Mesodermal cell (in vitro differentiated cells): ENCODE data around the gene TTC7B.

Experiments used
- H3K27ac ChIP-seq: 2 replicates; pipeline ENCODE4 v1.7.0; 2013; ENCODE audit warnings: mild to moderate bottlenecking, low read depth, low read length, moderate library complexity; ENCODE audit not compliant: severe bottlenecking
- H3K36me3 ChIP-seq: 2 replicates; pipeline ENCODE4 v1.7.1; 2013; ENCODE audit warnings: mild to moderate bottlenecking, low read length, moderate library complexity; ENCODE audit not compliant: control insufficient read depth, insufficient read depth
- H3K4me1 ChIP-seq: one replicate; pipeline ENCODE4 v1.7.1; 2013; ENCODE audit warnings: mild to moderate bottlenecking, low read length; ENCODE audit not compliant: insufficient read depth, control insufficient read depth, poor library complexity, severe bottlenecking
- H3K4me3 ChIP-seq: 2 replicates; pipeline ENCODE4 v1.7.0; 2013; ENCODE audit warnings: low read length, control low read depth, mild to moderate bottlenecking; ENCODE audit not compliant: insufficient read depth, poor library complexity, severe bottlenecking; ENCODE audit errors: extremely low read depth
- H3K9me3 ChIP-seq: 2 replicates; pipeline ENCODE4 v1.7.1; 2013; ENCODE audit warnings: mild to moderate bottlenecking, low read length, moderate library complexity; ENCODE audit not compliant: control insufficient read depth
- WGBS, 2 experiments: methylation state at CpG; one replicate each; pipeline ENCODE4 v1.1.5; 2013; ENCODE audit warnings: missing lambda C conversion rate in 2 of 2; ENCODE audit not compliant: insufficient coverage in 2 of 2; 5-methylcytosine and 5-hydroxymethylcytosine counted together

The TTC7B gene

GRCh38 chr14:90722590-90722989, 93.6 kb downstream of the TTC7B start:
- Histone ChIP-seq H3K27ac (no peak overlapping the region), H3K36me3 (peaks cover 15% of the 10 kb centered on the region), H3K4me3 (no peak overlapping the region), H3K9me3 (no peaks in the 10 kb centered on the region), H3K4me1 (peaks cover 3% of the 10 kb centered on the region)
- WGBS, 2 experiments, result 86 to 97% methylated on average over 2 of the region's 2 CpGs

- Histone ChIP-seq H3K9me3 (no peaks in the 10 kb centered on the region), H3K4me1 (peaks cover 3% of the 10 kb centered on the region), H3K4me3 (no peak overlapping the region), H3K36me3 (peaks cover 16% of the 10 kb centered on the region), H3K27ac (no peak overlapping the region)
- WGBS, 2 experiments, result 85 to 97% methylated on average over 4 to 8 of the region's 10 CpGs
Observed at GRCh38 chr14:90721619-90722305, 94.5 kb downstream of the TTC7B start.

GRCh38 chr14:90720832-90721231, 95.4 kb downstream of the TTC7B start:
- Histone ChIP-seq H3K4me1 (peaks cover 7% of the 10 kb centered on the region), H3K27ac (no peak overlapping the region), H3K4me3 (no peak overlapping the region), H3K36me3 (peaks cover 13% of the 10 kb centered on the region), H3K9me3 (no peaks in the 10 kb centered on the region)
- 92% methylated on average over 2 of the region's 5 CpGs; no CpG with 5 or more reads in 1 of the 2 experiments for WGBS, 2 experiments

- 86 to 89% methylated on average over 4 to 6 of the region's 7 CpGs for WGBS, 2 experiments
- Histone ChIP-seq H3K27ac (no peak overlapping the region), H3K4me3 (no peak overlapping the region), H3K36me3 (peaks cover 10% of the 10 kb centered on the region), H3K4me1 (peaks cover 7% of the 10 kb centered on the region), H3K9me3 (no peaks in the 10 kb centered on the region)
Observed at GRCh38 chr14:90720336-90720735, 95.9 kb downstream of the TTC7B start.

- H3K27ac ChIP-seq, result no peak overlapping the region
- no peaks in the 10 kb centered on the region for H3K9me3 ChIP-seq
- WGBS, 2 experiments, result 93 to 100% methylated on average over 2 to 3 of the region's 3 CpGs
- peaks cover 7% of the 10 kb centered on the region for H3K4me1 ChIP-seq
- no peak overlapping the region for H3K4me3 ChIP-seq
- peaks cover 4% of the 10 kb centered on the region for H3K36me3 ChIP-seq
Observed at GRCh38 chr14:90717916-90718315, 98.3 kb downstream of the TTC7B start.

- Histone ChIP-seq H3K4me1 (peaks cover 7% of the 10 kb centered on the region), H3K36me3 (peaks cover 4% of the 10 kb centered on the region), H3K27ac (no peak overlapping the region), H3K4me3 (no peak overlapping the region), H3K9me3 (no peaks in the 10 kb centered on the region)
- 94 to 98% methylated on average over 4 of the region's 4 CpGs for WGBS, 2 experiments
Observed at GRCh38 chr14:90715993-90716392, 100.2 kb downstream of the TTC7B start.

GRCh38 chr14:90715495-90715894, 100.7 kb downstream of the TTC7B start:
- Histone ChIP-seq H3K36me3 (peaks cover 4% of the 10 kb centered on the region), H3K4me1 (peaks cover 7% of the 10 kb centered on the region), H3K9me3 (no peaks in the 10 kb centered on the region), H3K4me3 (no peak overlapping the region), H3K27ac (no peak overlapping the region)
- WGBS, 2 experiments, result 93 to 100% methylated on average over 2 of the region's 2 CpGs

- 100% methylated on average over 1 of the region's 1 CpG; no CpG with 5 or more reads in 1 of the 2 experiments for WGBS, 2 experiments
- Histone ChIP-seq H3K27ac (peak overlapping the region; percentile 50), H3K4me3 (no peak overlapping the region), H3K9me3 (no peaks in the 10 kb centered on the region), H3K4me1 (peaks cover 7% of the 10 kb centered on the region), H3K36me3 (peaks cover 4% of the 10 kb centered on the region)
Observed at GRCh38 chr14:90714811-90715210, 101.4 kb downstream of the TTC7B start.

- no peaks in the 10 kb centered on the region for H3K36me3 ChIP-seq
- no peaks in the 10 kb centered on the region for H3K9me3 ChIP-seq
- 94% methylated on average over 6 to 9 of the region's 9 CpGs for WGBS, 2 experiments
- H3K4me1 ChIP-seq, result no peaks in the 10 kb centered on the region
- H3K27ac ChIP-seq, result no peak overlapping the region
- no peak overlapping the region for H3K4me3 ChIP-seq
Observed at GRCh38 chr14:90704738-90705392, 111.4 kb downstream of the TTC7B start.

- no peaks in the 10 kb centered on the region for H3K36me3 ChIP-seq
- H3K4me1 ChIP-seq, result no peaks in the 10 kb centered on the region
- WGBS, 2 experiments, result 88 to 94% methylated on average over 11 to 12 of the region's 14 CpGs
- no peaks in the 10 kb centered on the region for H3K9me3 ChIP-seq
- H3K4me3 ChIP-seq, result no peak overlapping the region
- no peak overlapping the region for H3K27ac ChIP-seq
Observed at GRCh38 chr14:90703841-90704737, 112.1 kb downstream of the TTC7B start.
